SU-DHL-6 (cell line): Measurements from ENCODE around the gene GLS.

Source experiments
- EZH2phosphoT487 ChIP-seq: fragments of 200-600 bp; sonication (generic), shearing (Covaris generic); conservative IDR thresholded peaks from 2 replicates; pipeline ENCODE4 v1.6.1; 2018; ENCODE audit warnings: mild to moderate bottlenecking, antibody characterized with exemption, low read length, moderate library complexity, mixed read lengths
- TF ChIP-seq, protein P1 (sequence below): fragments of 200-600 bp; sonication (generic); IDR thresholded peaks from one replicate; pipeline ENCODE4 v1.5.1; 2017; ENCODE audit warnings: antibody characterized with exemption, mild to moderate bottlenecking, low read length, moderate library complexity; ENCODE audit not compliant: insufficient read depth, poor library complexity, severe bottlenecking

DNA sequence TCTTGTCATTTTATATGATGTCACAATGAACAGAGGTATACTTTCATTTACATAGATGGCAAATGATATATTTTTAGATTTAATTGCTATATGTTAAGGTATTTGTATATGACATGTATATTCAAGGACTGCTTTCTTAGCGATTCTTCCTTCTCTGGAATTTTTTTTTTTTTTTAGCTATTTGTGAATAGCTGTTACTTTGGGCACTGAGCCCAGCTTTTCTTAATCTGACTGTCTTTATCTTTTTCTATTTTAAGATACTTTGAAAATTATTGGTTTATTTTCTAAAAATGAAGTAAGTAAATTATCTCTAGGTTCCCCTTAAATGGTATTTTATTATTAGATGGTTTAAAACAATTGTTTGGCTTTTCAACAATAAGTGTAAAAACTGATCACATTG lies 4.0 kb upstream of the GLS start:
- TF ChIP-seq, protein P1, sequence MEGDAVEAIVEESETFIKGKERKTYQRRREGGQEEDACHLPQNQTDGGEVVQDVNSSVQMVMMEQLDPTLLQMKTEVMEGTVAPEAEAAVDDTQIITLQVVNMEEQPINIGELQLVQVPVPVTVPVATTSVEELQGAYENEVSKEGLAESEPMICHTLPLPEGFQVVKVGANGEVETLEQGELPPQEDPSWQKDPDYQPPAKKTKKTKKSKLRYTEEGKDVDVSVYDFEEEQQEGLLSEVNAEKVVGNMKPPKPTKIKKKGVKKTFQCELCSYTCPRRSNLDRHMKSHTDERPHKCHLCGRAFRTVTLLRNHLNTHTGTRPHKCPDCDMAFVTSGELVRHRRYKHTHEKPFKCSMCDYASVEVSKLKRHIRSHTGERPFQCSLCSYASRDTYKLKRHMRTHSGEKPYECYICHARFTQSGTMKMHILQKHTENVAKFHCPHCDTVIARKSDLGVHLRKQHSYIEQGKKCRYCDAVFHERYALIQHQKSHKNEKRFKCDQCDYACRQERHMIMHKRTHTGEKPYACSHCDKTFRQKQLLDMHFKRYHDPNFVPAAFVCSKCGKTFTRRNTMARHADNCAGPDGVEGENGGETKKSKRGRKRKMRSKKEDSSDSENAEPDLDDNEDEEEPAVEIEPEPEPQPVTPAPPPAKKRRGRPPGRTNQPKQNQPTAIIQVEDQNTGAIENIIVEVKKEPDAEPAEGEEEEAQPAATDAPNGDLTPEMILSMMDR: no peak
- TF ChIP-seq EZH2phosphoT487: no peak
